NCI-H2081 (cell line): ENCODE results near the gene ARHGAP22.
A peak's percentile ranks its signal among the peaks of the same experiment; 100 is the strongest.

Experiments used
- DNase-seq, 2 experiments: peaks; one replicate each; lab custom pipeline; 2025; lab: John Stamatoyannopoulos, UW

Gene ARHGAP22

DNA sequence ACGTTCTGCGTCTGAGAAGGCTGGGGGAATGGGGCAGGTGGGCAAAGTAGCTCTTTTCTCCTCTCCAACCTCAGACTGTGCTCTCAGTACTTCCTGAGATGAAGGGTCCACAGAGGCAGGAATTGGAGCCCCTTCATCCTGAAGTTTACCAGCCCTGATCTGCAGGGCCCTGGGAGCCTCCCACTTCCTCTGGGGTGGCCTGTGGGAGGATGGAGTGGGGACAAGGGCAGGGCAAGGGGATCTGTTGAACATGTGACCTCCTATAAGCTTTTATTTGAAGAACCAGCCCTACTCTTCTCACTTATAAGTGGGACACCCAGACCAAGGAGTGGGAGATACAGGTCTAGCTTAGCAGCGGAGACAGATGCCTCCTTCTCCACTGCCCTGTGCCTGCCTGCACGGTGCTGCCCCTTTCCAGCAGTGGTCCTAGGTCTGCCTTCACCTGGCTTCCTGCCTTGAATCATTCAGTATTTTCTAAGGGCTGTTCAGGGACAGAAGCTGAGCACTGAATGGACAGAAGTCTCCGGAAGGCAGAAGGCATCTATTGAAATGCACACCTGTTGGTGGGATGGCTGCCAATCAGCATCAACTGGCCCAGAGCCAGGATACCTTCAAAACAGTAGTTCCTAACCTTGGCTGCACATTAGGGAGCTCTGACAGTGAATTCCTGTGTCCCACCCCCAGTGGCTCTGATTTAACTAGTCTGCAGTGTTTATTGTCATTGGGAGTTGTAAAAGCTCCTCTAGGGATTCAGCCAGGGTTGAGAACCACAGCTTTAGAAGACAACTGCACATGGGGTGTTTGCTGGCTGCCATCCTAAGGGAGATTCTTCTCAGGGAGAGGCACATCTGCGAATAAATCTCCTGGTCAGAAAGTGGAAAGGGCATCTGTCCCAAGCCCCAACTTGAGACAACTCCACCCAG lies 2.7 kb upstream of the ARHGAP22 start:
- peak in 1 of 2 experiments; percentile 3 for DNase-seq

DNA sequence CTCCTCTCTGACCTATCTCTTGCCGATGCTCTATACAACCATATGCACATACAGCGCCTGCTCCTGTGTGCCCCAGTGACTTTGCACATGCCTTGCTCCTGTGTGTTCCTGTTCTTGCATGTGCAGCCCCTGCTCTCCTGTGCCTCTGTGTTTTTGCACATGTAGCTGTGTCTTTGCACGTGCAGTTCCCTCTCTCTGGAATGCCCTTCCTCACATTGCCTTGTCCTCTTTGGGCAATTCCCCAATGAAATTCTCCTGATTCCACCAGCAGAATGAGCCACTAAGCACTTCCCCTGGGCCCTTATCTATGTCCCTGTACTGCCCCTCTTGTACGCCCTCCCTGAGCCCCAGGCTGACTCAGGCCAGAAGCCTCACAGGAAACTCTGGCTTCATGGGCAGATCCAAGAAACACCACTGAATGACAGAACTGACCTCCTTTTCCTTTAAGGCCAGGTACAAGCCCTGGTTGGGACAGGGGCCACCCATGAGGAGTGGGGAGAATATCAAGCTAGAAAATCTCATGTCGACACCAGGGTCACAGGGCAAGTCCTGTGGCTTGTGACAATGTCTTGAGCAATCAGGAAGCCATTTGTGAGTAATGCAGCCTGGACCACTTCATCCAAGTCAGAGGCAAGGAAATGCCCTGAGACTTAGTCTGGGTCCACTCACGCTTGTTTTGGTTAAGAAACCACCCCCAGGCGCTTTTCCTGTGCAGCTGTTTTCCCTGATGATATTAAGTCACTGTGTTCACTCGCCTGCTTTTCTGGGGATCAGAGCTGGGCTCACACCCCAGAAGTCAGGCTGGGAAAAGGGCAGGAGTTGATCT lies 1.9 kb upstream of the ARHGAP22 start:
- DNase-seq, result no peak

DNA sequence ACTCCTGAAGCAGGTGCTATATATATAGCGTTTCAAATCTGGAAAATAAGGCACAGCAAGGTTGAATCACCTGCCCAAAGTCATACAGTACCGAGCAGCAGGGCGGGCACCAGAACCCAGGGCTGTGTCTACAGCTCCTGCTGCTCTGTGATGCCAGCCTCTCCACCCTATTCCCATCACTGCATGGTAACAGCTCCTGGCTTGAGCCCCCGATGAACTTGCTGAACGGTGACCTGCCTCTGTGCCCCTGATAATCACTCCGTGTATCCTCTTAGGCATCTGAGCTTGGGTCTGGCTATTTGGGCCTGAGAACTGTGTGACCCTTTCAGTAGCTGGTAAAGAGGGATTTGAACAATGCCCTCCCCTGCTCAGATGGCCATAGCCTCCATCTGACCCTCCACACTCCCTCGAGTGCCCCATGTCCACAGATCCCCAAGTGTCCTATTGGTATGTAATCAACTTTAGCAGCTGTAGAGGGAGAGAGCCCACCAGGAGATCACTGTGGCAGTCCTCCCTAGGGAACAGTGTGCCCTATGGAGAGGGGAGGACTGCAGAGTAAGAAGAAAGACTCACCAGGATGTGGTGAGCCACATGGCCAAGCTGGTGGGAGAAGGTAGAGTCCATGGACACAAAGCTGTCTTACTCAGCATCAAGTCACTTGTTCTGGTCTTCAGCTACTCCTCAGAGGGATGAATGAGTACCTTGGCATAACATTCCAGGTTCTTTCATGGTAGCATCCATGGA lies 1.1 kb upstream of the ARHGAP22 start:
- no peak for DNase-seq

DNA sequence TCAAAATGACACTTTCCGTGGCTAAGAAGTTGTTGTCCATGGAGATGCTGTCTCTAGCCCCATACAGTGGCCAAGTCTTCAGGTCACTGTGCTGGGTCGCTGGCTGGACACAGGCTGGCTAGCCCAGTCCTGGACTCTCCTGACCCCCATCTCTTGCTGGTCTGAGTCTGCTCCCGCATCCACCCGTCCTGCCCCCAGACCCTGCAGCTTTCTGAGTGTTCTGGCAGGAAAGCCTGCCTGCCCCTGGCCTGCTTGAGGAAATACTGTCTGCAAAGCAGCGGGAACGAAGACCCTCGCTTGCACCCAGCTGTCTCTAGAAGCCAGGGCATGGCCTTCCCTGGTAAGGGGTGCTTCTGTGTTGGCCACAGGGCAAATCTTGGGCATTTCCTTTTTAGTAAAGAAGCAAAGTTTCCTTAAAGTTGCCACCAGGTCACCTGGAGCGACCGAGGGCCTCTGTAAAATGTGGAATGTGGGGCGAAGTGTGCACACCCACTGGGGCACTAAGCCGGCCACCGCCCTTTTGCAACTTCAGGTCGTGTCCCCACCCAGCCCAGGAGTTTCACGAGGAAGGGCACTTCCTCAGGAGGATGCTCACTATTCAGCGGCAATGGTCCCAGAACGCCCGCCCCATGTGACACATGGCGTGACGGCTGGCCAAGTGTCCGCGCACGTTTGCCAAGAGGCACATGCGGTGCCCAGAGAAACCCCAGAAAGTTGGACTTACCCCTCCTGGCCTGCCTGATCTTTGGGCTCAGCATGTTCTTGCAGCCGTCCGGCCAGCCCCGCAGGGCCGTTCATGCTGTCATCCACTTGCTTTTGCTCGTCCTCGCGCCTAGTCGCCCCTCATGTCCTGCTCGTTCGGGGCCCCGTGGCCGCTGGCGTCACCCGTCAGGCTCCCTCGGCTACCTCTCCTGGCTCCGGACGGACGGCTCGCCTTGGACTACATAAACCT lies 558 bp downstream of the ARHGAP22 start:
- no peak for DNase-seq

DNA sequence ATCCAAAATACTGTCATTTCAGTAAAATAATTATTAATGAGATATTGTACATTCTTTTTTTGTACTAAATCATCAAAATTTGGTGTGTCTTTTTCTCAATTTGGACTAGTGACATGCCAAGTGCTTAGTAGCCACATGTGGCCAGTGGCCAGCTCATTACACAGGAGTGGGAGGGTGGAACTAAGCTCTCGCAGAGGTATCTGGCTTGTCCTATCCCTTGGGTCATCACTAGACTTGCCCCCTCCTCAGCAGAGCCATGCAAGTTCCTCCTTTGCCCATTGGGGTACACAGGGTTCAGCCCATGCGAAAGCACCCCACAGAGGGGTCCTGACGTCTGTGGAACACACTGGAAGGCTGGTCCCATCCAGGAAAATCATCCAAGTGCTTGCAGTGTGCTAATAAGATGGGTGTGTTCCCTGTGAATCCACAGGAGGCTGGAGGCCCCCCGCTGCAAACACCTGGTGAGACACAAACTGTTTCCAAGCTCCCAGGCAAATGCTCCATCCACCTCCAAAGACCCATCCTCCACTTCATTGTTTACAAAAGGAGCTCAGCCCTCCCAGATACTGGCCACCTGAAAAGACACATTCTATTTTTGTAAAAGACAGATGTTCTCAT lies 1.3 kb downstream of the ARHGAP22 start:
- no peak for DNase-seq

DNA sequence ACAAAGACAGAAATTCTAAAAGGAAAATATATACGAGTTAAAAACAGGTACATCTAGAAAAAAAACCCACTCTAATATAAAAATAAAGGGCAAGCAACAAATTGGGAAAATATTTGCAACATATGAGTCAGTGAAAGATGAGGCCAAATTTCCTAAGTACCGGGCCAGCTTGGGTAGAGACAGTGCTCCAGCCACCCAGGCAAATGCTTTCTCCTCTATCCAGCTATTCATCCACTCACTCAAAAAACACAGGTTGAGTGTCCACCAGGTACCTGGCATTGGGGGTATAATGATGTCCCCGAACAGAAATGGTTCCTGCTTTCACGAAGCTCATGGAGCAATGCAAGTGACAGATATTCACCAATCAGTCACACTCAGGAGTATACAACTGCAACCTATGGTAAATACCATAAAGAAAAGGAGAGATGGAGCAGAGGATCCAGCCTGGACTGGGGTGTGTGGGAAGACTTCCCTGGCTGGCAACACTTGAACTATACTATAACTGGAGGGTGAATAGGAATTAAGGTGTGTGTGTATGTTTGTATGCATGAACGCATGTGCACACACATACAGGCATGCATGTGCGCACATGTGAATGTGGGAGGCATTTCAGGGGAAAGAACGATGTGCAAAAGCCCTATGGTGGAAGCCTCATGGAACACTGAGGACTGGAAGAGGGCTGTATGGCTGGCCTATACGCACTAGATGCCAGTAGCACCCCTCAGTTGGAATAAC lies 2.3 kb downstream of the ARHGAP22 start:
- DNase-seq, result no peak

DNA sequence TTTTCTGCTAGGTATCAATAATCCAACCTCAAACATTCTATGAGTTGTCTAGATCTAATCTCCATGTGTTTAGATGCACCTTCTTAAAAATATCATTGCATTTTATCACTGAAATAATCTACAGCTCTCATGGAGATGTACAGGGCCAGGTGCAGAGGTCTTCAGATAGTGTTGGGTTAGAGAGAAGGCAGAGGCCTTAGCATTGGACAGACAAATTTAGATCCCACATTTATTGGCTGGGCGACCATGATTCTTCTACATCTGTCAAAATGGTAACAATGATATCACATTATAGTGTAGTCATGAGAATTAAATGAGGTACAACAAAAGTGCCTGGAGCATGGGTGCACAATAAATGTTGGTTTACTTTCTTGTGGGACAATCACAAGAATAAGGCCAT lies 3.1 kb downstream of the ARHGAP22 start:
- no peak for DNase-seq

DNA sequence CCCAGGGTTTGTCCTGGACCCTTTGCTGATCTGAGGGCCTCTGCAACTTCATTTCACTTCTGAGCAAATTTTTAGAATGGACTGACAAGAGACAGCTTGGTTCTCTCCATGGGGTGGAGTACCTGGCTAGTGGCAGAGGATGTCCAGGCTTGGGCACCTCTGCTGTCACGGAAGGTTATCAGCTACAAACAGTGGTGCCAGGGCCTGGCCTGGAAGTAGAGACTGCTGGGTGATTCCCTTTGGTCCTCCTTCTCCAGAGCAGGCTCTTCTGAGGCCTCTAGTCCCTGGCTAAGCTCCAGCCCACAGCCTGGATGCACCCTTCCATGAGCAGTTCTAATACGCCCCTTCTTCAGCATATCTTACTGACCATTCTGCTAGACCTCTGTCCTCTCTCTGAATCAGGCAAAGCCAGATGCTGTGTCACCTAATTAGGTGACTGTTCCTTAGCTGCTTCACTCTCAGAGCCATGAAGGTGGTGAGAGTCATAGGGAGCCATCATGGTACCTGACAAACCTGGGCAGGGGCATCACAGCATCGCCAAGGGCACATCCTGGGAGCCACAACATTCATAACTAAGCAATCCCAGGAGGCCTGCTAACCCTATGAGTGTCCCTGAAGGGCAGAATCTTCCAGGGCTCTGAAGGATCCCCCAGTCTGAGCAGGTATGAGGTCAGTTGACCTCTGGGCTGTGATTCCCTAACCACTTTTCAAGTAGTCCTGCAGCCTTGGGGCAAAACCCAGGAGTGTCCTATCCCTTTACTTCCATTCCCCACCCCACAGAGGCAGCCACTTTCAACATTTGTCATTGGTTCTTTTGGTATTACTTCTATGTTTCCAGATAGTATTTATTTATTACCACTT lies 4.0 kb downstream of the ARHGAP22 start:
- DNase-seq, result no peak

DNA sequence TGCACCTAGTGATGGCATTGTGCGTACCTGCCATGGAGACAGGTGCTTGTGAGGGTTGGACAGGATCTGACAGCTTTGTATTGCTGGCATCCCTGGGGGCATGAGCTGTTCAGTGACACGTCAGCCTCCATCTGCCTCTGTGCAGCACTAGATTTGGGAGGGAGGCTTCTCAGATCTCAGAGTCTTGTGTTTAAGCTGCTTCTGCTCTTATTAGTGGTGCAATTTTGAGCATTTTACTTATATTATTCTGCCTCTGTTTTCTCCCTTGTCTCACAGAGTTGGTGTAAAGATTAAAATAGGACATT lies 5.1 kb downstream of the ARHGAP22 start:
- DNase-seq, result peak in 1 of 2 experiments; percentile 24

DNA sequence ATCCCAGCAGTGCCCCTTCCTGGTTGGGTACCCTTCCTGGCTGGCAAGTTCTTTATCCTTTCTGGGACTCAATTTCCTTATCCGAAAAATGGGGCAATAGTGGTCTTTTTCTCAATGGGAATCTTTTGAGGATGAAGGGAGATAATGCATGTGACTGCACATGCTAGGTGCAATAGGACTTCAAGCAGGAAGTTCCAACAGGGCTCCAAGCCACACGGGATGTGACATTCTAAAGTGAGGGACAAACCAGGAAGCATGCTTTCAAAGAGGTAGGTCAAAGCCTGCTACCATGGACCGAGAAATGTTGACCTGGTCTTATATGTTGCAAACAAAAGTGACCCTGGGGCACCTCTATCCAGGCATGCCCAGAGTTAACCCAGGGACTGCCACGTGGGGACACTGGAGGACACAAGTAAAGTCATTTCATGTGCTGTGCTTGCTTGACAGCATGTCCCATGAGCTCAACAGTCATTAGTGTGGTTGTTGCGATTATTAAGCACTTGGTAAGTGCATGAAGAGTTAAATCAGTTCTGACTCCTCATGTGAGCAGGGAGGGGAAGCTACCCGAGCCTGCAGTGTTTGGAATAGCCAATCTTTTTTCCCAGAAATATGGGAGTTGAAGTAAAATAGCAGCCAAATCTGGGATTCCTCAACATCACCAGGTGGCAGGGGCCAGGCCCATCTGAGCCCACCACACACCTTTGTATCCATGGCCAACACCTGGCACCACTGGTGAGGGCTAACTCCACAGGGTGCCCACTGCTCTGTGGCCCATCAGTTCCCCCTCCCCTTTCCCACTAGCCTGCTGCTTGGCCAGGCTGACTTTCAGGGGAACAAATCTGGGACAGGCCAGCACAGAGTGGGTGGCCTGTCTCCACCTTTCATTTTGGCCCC lies 5.7 kb downstream of the ARHGAP22 start:
- DNase-seq, result no peak

DNA sequence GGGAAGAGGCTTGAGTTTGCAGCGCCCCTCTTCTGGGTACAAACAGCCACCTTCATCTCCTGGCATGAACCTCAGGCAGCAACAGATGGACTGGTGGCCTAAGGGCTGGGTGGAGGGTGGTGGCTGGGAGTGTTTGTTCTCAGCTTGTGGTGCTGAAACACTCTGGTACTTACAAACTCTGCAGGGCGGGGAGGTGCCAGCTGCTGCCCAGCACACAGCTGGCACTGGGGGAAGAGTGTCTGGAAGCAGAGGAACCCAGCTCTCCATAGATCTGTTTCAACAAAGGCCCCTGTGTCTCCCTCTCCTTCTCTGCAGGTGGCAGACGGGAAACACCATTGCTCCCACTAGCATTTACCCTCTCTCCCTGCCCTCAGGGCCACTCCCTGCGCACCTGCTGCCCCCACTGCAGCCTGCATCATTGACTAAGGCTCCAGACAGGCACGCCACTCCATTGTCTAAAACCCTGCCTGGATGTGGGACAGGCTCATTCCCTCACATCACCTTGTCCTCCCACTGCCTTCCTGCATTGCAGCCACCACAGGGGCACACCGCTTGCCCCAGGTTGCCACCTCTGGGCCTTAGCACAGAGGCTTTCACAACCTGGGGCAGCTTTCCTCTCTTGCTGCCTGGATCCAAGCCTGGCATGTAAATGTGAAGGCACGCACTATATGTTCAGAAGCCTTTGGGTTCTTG lies 6.5 kb downstream of the ARHGAP22 start:
- DNase-seq, result peak; percentile 38 to 73

DNA sequence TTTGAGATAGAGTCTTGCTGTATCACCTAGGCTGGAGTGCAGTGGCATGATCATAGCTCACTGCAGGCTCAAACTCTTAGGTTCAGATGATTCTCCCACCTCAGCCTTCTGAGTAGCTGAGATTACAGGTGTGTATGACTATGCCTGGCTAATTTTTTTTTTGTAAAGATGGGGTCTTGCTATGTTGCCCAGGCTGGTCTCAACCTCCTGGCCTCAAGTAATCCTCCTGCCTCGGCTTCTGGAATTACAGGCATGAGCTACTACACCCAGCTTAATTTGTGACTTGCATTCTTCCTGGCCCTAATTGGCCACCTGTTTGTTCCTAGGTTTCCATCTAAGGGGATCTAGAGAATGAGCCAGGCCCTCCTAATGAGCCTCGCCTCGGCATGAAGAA lies 9.3 kb downstream of the ARHGAP22 start:
- DNase-seq, result no peak

DNA sequence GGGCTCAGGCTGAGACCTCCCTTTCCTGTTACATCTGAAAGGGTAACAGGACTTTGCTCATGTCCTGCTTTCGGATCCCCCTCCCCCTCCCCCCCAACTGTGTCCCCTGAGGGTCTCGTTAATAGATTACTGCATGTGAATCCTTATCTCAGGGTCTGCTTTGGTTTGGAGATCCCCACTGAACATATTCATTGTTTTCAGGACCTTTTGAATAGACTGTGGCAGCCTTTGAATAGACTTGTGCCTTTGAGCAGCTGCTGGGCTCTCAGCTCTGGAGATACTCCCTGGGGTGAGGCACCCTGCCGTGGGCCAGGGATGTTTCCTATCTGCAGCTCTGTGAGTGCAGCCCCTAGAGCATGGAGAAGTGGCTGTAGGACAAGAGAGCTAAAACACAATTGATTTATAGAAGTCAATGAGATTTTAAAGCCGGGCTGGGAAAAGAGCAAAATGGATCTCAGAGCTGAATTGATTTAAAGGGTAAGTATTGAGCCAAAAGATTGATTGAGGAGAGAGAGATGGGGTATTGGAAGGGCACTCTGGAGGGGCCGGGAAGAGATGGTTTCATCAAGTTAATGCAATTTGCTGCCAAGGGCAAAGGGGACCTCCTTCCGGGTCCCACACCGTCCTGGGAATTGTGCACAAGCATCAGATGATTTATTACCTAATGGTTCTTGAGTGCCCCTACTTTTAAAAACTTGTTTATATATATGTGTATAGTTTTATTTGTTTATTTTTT lies 9.9 kb downstream of the ARHGAP22 start:
- DNase-seq, result peak; percentile 6 to 68

DNA sequence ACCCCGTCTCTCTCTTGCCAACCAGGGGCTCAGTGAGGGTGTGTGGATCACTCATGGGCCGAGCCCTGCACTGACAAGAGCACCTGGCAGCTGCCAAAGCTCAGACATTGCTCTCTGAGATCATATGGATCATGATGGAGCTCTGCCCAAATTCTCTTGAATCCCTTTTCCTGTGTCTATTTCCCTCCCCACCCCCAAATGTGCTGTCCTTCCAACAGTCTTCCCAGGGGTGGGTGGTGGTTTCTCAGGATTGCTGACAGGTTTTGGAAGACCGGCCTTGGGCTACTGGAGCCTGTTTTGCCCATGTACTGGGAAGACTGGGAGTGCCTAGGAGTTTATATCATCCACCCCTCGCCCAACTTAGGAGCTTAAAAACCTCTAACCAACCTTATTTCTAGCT lies 10.5 kb downstream of the ARHGAP22 start:
- no peak for DNase-seq

DNA sequence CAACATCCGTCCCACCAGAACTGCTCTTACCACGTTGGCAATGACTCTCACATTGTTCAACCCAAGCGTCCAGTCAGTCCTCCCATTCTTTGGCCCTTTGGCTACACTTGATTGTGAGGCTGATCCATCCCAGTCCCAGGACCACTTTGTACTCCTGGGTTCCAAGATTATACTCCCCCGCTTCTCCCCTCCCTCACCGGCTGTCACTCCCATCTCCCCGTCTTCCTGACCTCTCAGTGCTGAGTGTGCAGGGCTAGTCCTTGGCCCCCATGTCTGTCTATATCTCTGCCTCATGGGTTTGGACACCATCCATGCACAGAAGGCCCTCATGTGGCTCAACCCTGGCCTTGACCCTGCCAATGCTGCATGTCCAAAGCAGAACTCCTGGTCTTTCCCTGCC lies 12.5 kb downstream of the ARHGAP22 start:
- no peak for DNase-seq

DNA sequence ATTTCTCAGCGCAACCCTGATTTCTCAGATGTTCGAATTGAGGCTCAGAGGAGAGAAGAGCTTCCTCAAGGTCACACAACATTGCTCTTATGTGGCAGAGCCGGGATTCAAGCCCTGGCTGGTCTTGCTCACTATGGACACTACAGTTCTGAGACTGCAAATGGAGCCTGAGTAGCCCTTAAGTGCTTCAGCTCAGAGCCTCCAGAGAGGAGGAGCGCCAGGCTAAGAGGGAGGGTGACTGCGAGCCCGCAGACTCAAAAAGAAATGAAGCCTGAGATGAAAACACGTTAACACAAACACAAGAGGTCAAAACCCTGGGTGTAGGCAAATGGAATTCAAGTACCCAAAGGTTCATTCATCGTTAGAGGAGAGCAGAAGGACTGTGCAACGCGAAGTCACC lies 13.9 kb downstream of the ARHGAP22 start:
- no peak for DNase-seq

DNA sequence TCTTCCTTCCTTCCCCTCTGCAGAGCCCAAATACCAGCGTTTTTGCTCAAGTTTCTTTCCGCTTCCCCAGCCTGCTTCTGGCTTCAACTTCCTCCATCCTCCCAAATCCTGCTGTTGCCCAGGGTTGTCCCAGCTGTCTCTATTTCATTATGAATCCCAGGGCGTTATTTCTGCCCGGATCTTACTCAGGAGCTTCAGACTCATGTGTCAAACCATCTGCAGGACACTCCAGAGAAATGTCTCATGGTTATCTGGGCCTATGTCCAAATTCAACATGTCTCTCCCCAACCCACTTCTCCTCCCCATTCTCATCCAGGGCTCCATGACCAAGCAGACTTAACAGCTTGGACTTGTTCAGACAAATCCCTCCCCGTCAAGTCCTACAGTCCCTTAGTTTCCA lies 15.6 kb downstream of the ARHGAP22 start:
- no peak for DNase-seq
